ENCODE results near the gene ZBTB40. TPM values are rescaled to one million over a fixed set of nuclear protein-coding genes. Genes with fewer than 3 reads are reported as not detected.

The ZBTB40 gene
- total RNA-seq, 2 donors from 2014 or later: 11.2 to 16.2 TPM

DNA sequence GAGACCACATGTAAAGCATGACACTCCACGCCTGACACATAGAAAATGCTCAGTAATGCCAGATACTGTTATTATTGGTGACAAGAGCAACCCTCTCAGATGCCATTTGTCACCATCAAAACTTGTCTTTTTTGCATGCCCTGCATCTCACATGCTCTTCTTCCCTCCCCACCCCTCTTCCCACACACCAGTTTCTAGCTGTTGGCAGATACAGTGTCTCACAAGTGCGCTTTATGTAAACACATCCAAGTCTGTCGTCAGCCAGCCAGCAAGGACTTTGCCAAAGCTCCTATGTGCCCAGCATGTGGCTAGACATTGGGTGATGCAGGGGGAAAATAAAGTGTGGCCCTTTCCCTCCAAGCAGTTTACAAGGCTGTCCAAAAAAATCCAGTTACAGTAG is 66.7 kb downstream of the ZBTB40 start:
- TF ChIP-seq, protein P1, sequence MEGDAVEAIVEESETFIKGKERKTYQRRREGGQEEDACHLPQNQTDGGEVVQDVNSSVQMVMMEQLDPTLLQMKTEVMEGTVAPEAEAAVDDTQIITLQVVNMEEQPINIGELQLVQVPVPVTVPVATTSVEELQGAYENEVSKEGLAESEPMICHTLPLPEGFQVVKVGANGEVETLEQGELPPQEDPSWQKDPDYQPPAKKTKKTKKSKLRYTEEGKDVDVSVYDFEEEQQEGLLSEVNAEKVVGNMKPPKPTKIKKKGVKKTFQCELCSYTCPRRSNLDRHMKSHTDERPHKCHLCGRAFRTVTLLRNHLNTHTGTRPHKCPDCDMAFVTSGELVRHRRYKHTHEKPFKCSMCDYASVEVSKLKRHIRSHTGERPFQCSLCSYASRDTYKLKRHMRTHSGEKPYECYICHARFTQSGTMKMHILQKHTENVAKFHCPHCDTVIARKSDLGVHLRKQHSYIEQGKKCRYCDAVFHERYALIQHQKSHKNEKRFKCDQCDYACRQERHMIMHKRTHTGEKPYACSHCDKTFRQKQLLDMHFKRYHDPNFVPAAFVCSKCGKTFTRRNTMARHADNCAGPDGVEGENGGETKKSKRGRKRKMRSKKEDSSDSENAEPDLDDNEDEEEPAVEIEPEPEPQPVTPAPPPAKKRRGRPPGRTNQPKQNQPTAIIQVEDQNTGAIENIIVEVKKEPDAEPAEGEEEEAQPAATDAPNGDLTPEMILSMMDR (IDR thresholded peaks at IDR 0.05): no peak
- Histone ChIP-seq H3K9me3 (no peaks in the 10 kb centered on the region), H3K4me3 (no peak overlapping the region), H3K27ac (no peak overlapping the region), H3K27me3 (no peaks in the 10 kb centered on the region), H3K9ac (ENCODE audit: low read depth in 2 of 2, low read length in 2 of 2) (no peak overlapping the region), H3K36me3 (peaks cover 4% of the 10 kb centered on the region), H3K4me1 (no peaks in the 10 kb centered on the region)
- no peak for DNase-seq
- intact Hi-C loops (cut with DNase I): no loop called here

DNA sequence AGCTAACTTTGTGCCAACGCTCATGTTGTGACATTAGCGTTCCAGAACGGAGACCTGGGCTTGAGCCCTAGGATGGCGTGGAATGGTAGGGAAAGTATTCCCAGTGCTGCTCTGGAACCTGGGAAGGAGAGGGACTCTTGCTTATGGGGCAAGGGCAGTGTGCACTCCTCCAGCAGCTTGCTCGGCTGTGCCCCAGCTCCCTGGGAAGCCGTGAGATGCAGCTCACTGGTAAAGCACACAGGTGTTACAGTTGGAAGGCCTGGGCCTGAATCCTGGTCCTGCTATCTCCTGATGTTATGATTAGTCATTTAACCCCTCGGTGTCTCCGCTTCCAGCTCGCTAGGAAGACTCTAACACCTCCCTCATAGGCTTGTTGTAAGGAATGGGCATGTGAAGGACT is 69.2 kb downstream of the ZBTB40 start:
- H3K4me1 ChIP-seq: no peaks in the 10 kb centered on the region
- no peak for DNase-seq
- H3K9ac ChIP-seq (ENCODE audit: low read depth in 2 of 2, low read length in 2 of 2): no peak overlapping the region
- peaks cover 8% of the 10 kb centered on the region for H3K36me3 ChIP-seq
- no peak overlapping the region for H3K4me3 ChIP-seq
- intact Hi-C loops (cut with DNase I): no loop called here
- no peaks in the 10 kb centered on the region for H3K9me3 ChIP-seq
- TF ChIP-seq, protein P1 (IDR thresholded peaks at IDR 0.05): no peak
- H3K27ac ChIP-seq: no peak overlapping the region
- no peaks in the 10 kb centered on the region for H3K27me3 ChIP-seq

DNA sequence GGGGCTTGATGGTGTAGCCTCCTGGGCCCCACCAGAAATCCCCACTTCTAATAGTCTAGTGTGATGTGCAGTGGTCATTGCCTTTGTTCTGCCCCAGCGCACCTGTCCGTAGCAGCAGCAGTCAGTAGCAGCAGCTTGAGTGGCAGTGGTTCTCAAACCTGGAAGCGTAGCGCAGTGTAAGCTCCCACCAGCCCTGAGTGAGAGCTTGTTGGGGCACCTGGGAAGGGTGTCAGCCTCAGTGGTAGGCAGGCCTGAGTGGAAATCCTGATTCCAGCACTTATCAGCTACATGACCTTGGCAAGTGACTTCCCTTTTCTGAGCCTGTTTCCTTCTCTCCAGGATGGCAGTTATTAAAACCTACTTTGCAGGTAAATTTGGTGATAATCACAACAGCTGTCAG is 70.0 kb downstream of the ZBTB40 start:
- no peaks in the 10 kb centered on the region for H3K27me3 ChIP-seq
- H3K27ac ChIP-seq: no peak overlapping the region
- H3K9me3 ChIP-seq: no peaks in the 10 kb centered on the region
- peaks cover 8% of the 10 kb centered on the region for H3K36me3 ChIP-seq
- no peak for DNase-seq
- intact Hi-C loops (cut with DNase I): no loop called here
- TF ChIP-seq, protein P1 (IDR thresholded peaks at IDR 0.05): no peak
- H3K9ac ChIP-seq (ENCODE audit: low read depth in 2 of 2, low read length in 2 of 2): no peak overlapping the region
- H3K4me1 ChIP-seq: no peaks in the 10 kb centered on the region
- no peak overlapping the region for H3K4me3 ChIP-seq

DNA sequence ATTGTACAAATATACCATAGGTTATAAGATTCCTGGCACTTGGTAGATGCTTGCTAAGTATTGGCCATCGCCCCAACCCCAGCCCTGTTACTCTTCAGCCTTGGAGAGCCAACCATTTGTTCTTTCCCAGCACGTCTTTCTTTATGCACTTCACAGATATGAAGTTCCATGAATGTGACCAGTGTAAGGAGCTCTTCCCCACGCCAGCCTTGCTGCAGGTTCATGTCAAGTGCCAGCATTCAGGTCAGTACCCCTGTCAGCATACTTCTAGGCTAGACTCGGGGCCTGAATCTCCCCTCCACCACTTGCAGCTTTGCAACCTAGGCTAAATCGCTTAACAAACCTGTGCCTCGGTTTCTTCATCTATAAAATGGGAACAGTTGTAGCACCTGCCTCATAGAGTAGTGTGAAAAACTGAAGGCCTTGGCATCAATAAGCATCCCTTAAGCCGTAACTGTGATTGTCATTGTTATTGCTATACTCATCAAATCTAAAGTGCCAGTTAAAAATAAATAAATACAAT is 70.6 kb downstream of the ZBTB40 start:
- peaks cover 8% of the 10 kb centered on the region for H3K36me3 ChIP-seq
- H3K9me3 ChIP-seq: no peaks in the 10 kb centered on the region
- intact Hi-C loops (cut with DNase I): no loop called here
- H3K27me3 ChIP-seq: no peaks in the 10 kb centered on the region
- no peak for DNase-seq
- H3K4me3 ChIP-seq: no peak overlapping the region
- H3K27ac ChIP-seq: no peak overlapping the region
- TF ChIP-seq, protein P1 (IDR thresholded peaks at IDR 0.05): no peak
- H3K4me1 ChIP-seq: no peaks in the 10 kb centered on the region
- H3K9ac ChIP-seq (ENCODE audit: low read depth in 2 of 2, low read length in 2 of 2): no peak overlapping the region

- Histone ChIP-seq H3K4me1 (no peaks in the 10 kb centered on the region), H3K27me3 (no peaks in the 10 kb centered on the region), H3K36me3 (peaks cover 8% of the 10 kb centered on the region), H3K4me3 (no peak overlapping the region), H3K27ac (no peak overlapping the region), H3K9me3 (no peaks in the 10 kb centered on the region), H3K9ac (ENCODE audit: low read depth in 2 of 2, low read length in 2 of 2) (no peak overlapping the region)
- TF ChIP-seq, protein P1 (IDR thresholded peaks at IDR 0.05): no peak
- DNase-seq: no peak
- intact Hi-C loops (cut with DNase I): no loop called here
Measured at GRCh38 chr1:22524481-22524880, 72.8 kb downstream of the ZBTB40 start.

All from colonic mucosa (tissue), 4 donors.